ENCODE measurements around the gene PAK1.
"Not testable (repeated sequence)": the region's sequence is repeated elsewhere in the genome, so short reads cannot be mapped to it uniquely, and the experiment has no call there.

PAK1 gene

DNA sequence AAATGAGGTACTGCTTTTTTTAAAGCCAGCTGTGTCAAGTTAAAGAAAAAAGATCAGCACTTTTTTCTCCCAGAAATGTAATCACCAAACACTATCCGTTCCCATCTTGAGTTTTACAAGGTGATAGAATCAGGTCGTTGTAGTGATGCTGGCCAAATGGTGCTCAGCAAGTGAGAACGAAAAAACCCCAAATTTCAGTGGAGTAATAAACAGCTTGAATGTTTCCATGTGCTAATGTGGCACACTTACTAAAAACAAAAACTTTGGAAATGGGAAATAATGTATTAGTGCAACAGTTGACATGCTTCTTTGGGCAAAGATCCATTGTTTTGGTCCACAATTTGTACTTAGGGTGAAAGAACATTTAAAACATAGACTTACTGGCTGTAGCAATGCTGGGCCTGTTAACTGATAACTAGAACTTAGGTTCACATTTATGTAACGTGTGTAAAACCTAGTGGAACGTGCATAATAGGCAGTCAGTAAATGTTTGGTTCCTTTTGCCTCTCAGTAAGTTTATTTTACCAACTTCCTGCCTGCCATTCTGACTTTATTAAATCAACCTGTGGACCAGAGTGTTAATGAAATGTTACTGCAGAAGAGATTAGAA is 157.1 kb downstream of the PAK1 start:
- DNase-seq (ENCODE audit: extremely low read depth in 1 of 2, low read depth in 1 of 2) = no peak

- no peak for DNase-seq (ENCODE audit: extremely low read depth in 1 of 2, low read depth in 1 of 2)
These were observed 161.8 kb downstream of the PAK1 start for GRCh38 chr11:77312107-77312506.

DNA sequence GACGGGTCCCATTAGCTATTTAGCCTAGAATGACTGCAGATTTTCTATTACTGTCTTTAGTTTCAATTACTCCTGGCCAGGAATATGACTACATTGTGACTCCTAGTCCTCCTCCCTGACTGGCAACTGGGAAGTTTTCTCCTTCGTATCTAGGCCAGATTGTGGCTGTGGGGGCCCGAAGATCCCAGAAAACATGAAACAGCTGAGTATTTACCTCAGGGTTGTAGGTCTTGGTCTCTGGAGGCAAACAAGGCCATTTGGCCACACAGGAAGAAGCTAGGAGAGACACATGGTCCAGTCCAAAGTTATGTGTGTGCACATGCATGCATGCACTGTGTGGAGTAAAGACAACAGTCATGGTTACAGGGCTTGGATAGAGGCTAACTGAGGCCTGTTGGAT is 162.2 kb downstream of the PAK1 start:
- no peak for DNase-seq (ENCODE audit: extremely low read depth in 1 of 2, low read depth in 1 of 2)

- no peak for DNase-seq (ENCODE audit: extremely low read depth in 1 of 2, low read depth in 1 of 2)
These were observed 163.2 kb downstream of the PAK1 start for GRCh38 chr11:77310721-77311120.

- DNase-seq (ENCODE audit: extremely low read depth in 1 of 2, low read depth in 1 of 2) = no peak
These were observed 164.4 kb downstream of the PAK1 start for GRCh38 chr11:77309401-77310085.

DNA sequence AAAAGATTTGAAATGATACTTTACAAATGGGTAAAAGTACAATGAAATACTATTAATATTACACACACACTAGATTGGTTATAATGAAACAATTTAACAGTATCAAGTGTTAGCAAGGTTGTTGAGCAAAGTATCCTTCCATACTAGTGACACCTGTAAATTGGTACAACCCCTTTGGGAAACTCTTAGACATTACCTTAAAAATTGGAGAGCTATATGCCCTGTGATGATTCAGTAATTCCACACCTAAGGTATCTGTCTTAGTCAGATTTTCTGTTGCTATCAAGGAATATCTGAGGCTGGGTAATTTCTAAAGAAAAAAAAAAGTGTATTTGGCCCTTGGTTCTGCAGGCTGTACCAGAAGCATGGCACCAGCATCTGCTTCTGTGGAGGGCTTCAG is 165.1 kb downstream of the PAK1 start:
- DNase-seq (ENCODE audit: extremely low read depth in 1 of 2, low read depth in 1 of 2) = no peak

DNA sequence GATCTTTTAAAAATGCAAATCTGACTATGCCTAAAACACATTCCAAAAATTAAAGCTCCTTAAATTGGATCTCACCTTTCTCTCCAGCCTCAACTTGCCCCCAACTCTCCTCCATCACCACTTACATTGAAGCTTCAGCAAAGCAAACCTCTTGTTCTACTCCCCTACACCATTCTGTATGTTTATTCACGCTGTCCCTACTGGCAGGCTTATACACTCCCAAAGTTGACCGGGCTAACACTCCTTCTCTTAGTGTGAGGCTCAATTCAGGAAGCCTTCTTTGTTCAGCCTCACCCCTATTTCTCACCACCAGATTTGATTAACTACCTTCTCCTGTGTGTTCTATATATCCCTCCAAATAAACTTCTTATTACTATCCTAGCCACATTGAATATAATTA is 170.6 kb downstream of the PAK1 start:
- DNase-seq (ENCODE audit: extremely low read depth in 1 of 2, low read depth in 1 of 2) = no peak

DNA sequence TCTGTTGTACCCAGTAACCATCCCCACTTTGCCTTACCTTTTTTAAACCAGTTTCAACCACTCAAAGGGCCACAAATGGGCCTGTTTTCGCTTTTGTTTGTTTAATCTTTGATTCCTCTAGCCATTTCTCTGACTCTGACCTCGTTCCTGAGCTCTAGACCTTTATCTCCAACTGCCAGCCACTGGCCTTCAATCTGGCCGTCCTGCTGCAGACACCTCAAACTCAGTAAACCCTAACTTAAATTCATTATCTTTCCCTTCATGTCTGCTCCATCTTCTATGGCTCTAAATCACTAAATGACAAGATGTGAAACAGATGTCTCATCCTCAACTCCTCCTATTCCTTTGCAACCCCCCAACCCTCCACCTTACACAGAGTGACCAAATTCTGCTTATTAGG is 171.1 kb downstream of the PAK1 start:
- no peak for DNase-seq (ENCODE audit: extremely low read depth in 1 of 2, low read depth in 1 of 2)

- DNase-seq (ENCODE audit: extremely low read depth in 1 of 2, low read depth in 1 of 2) = no peak
These were observed 172.4 kb downstream of the PAK1 start, which contains the start of gene GDPD4 for GRCh38 chr11:77301510-77301909. TSS of gene GDPD4 (minus strand) at chr11:77301686. CDS start at chr11:77285137, 16,549 bp downstream.

DNA sequence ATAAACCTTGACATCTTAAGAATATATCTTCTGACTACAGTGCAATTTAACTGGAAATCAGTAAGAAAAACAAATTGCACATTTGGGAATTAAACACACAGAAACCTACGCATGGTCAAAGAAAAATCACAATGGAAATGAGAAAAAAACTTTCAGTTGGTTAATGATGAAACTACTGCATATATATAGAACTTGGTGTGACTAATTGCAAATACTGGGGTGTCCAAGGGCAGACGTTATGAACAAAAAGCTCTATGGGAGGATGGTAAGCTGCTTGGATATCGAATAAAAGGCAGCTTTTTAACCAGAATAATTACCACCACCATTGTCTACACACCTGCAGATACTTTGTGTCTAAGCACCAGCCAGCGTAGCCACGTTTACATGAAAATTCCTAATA is 173.2 kb downstream of the PAK1 start:
- no peak for DNase-seq (ENCODE audit: extremely low read depth in 1 of 2, low read depth in 1 of 2)

DNA sequence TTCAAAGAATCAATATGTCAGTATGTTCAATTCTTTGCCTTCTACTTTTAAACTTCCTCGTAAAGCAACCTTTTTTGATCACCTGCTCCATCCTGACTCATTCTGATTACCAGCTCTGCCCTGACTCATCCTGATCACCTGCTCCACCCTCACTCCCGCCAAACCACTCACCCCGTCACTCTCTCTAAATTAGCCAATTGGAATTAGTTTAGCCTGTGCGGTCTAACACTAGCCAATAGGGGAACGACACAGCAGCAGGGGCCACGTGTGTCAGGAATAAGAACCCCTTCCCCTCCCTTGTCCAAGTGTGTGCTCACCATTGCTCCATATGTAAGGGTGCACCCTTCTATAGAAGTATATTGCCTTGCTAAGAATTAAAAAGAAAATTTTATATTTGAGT is 173.9 kb downstream of the PAK1 start:
- not testable (repeated sequence) for DNase-seq (ENCODE audit: extremely low read depth in 1 of 2, low read depth in 1 of 2)

DNA sequence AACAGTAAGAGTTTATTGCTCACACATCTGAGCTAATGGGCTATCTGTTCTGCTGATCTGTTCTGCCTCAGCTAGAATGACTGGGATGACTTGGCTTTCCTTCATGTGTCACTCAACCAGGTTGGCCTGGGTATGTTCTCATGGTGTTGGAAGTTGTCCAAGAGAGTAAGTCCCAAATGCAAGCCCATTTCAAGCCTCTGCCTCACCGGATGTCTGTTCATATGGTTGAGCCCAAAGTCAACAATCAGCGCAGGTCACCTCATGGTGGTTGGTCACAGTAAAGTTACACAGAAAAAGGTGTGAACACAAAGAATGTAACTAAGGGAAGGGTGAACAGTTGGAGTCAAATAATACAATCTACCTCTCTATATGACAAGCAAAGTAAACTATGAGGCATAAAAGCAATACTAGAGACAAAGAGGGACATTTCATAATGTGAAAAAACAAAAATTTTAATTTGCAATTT is 174.3 kb downstream of the PAK1 start:
- DNase-seq (ENCODE audit: extremely low read depth in 1 of 2, low read depth in 1 of 2) = no peak

DNA sequence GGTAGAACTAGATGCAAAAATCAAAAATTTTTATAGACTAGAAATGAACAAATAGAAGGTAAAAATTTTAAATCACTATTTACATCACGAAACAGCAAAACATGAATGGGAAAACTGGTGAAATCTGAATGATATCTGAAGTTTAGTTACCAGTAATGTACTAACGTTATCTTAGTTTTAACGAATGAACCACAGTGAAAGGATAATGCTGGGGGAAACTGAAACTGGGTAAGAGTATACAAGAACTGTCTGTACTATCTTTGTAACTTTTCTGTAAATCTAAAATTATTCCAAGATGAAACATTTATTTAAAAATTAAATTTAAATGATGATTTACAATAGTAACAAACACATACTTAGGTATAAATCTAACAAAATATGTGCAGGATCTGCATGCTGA is 179.9 kb downstream of the PAK1 start:
- DNase-seq (ENCODE audit: extremely low read depth in 1 of 2, low read depth in 1 of 2) = no peak

- no peak for DNase-seq (ENCODE audit: extremely low read depth in 1 of 2, low read depth in 1 of 2)
These were observed 184.2 kb downstream of the PAK1 start for GRCh38 chr11:77289737-77290136.

DNA sequence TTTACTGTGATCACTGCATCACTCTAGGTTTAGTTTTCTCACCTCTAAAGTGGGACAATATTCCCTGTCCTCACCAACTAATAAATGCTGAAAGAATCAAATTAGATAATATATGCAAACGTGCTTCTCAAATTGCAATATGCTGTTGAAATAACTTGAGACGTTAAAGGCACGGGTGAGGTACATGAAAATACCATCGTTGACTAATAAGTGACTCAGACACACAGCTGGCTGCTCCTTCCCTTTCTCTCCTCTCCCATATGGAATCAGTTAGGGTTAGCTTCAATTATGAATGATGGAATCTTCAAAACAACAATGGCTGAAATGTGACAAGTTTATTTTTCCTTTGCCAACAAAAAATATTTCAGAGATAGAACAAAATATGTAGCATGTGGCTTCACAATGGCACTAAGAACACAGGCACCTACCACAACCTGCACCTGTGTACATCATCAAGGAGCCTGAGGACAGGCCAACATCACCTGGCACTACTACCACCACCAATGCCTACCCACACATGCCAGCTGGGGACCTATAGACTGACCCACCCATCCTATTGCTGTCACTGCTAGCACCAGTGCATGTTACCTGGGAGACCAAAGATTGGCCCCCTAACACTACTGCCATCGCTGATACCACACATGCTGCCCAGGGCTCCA is 186.2 kb downstream of the PAK1 start:
- DNase-seq (ENCODE audit: extremely low read depth in 1 of 2, low read depth in 1 of 2) = no peak

DNA sequence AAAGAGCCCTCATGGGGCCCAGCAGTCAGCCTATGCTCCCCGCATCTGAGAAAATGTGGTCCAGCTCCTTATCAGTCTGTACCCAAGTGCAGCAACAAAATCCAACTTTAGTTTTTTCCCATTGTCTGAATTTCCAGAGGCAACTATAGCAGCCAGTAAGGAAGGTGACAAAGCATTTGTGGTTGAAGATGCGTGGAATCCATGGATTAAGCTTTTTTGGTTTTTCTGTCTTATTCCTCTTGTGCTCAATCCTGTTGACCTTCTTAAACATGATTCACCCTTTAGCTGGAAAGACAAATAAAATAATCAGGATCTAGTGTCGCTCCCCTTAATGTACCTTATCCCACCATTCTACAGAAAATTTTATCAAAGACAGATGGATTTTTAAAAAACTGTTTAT is 186.8 kb downstream of the PAK1 start:
- DNase-seq (ENCODE audit: extremely low read depth in 1 of 2, low read depth in 1 of 2) = no peak

- no peak for DNase-seq (ENCODE audit: extremely low read depth in 1 of 2, low read depth in 1 of 2)
These were observed 189.1 kb downstream of the PAK1 start for GRCh38 chr11:77284476-77285468.

GRCh38 chr11:77283101-77283500 is 190.8 kb downstream of the PAK1 start:
- DNase-seq (ENCODE audit: extremely low read depth in 1 of 2, low read depth in 1 of 2) = no peak

GRCh38 chr11:77278595-77279506 is 195.0 kb downstream of the PAK1 start:
- DNase-seq (ENCODE audit: extremely low read depth in 1 of 2, low read depth in 1 of 2) = no peak

DNA sequence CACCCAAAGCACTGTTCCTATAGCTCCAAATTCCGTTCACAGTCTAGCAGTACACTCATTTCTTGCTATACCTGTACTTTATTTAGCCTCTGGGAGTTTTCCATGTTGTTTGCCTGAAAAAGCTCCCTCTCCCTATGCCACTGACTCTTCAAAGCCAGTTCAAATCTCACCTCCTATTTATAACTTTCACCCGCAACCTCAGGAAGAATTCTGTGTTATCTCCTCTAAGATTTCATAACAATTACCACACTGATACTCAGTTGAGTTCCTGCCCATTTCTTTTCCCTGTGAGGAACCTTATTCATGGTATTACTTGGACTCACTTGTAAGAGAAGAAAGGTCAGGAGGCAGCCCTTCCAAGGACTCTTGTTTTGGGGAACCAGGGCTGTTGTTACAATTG is 197.6 kb downstream of the PAK1 start:
- no peak for DNase-seq (ENCODE audit: extremely low read depth in 1 of 2, low read depth in 1 of 2)

Data from stimulated activated CD8-positive, alpha-beta memory T cell treated with anti-CD3 and anti-CD28 coated beads, Interleukin-7, amount 100 ng/mL, for 48 hours (primary cell).